RPMI8226 (cell line): Measurements from ENCODE around the gene RALGPS1.
A peak's percentile ranks its signal among the peaks of the same experiment; 100 is the strongest.
"Not testable (repeated sequence)": the region's sequence is repeated elsewhere in the genome, so short reads cannot be mapped to it uniquely, and the experiment has no call there.

Experiments
- DNase-seq: peaks from one replicate; pipeline ENCODE4 v3.0.0-alpha.2; 2015

RALGPS1 gene

GRCh38 chr9:126991183-126991582, 76.6 kb downstream of the RALGPS1 start:
- DNase-seq: no peak

- no peak for DNase-seq
Observed at GRCh38 chr9:126992427-126992826, 77.8 kb downstream of the RALGPS1 start.

GRCh38 chr9:126999315-127000068, 84.9 kb downstream of the RALGPS1 start:
- no peak for DNase-seq

GRCh38 chr9:127004946-127005769, 90.6 kb downstream of the RALGPS1 start:
- DNase-seq: peak; percentile 91

- DNase-seq: peak; percentile 18
Observed at GRCh38 chr9:127005770-127006314, 91.3 kb downstream of the RALGPS1 start.

- no peak for DNase-seq
Observed at GRCh38 chr9:127007638-127008037, 93.1 kb downstream of the RALGPS1 start.

- no peak for DNase-seq
Observed at GRCh38 chr9:127008076-127008475, 93.5 kb downstream of the RALGPS1 start.

GRCh38 chr9:127011772-127012171, 97.2 kb downstream of the RALGPS1 start:
- no peak for DNase-seq

GRCh38 chr9:127012250-127012649, 97.7 kb downstream of the RALGPS1 start:
- DNase-seq: no peak

- DNase-seq: no peak
Observed at GRCh38 chr9:127013597-127013996, 99.0 kb downstream of the RALGPS1 start.

GRCh38 chr9:127014216-127014909, 99.8 kb downstream of the RALGPS1 start:
- DNase-seq: no peak

- no peak for DNase-seq
Observed at GRCh38 chr9:127014910-127015540, 100.4 kb downstream of the RALGPS1 start.

GRCh38 chr9:127015921-127016512, 101.4 kb downstream of the RALGPS1 start:
- no peak for DNase-seq

- not testable (repeated sequence) for DNase-seq
Observed at GRCh38 chr9:127017979-127018378, 103.4 kb downstream of the RALGPS1 start.

GRCh38 chr9:127018935-127019334, 104.4 kb downstream of the RALGPS1 start:
- DNase-seq: no peak

- DNase-seq: peak; percentile 80
Observed at GRCh38 chr9:127020036-127020801, 105.6 kb downstream of the RALGPS1 start.

- no peak for DNase-seq
Observed at GRCh38 chr9:127020802-127021078, 106.2 kb downstream of the RALGPS1 start.

GRCh38 chr9:127021664-127022363, 107.2 kb downstream of the RALGPS1 start:
- peak; percentile 83 for DNase-seq

- no peak for DNase-seq
Observed at GRCh38 chr9:127022913-127023660, 108.5 kb downstream of the RALGPS1 start.

- DNase-seq: no peak
Observed at GRCh38 chr9:127025042-127025441, 110.5 kb downstream of the RALGPS1 start.
